Panc1 (cell line): Measurements from ENCODE around the gene C1orf159. TPM values are rescaled to one million over a fixed set of nuclear protein-coding genes. Genes with fewer than 3 reads are reported as not detected.

Source experiments
- ATAC-seq: fragments of 200-7000 bp; cut with Tn5 transposase; 2 replicates; pipeline ENCODE4 v1.9.1; 2020; ENCODE audit warnings: mild to moderate bottlenecking, moderate library complexity
- BruUV-seq: library from RNA; stranded (reverse); fragments of 400-500 nt; replicated peaks from 2 replicates; lab custom pipeline; 2021; lab: Mats Ljungman, UMichigan
- CTCF ChIA-PET: fragments of 300-600 bp; sonication (Branson Sonifier 250); formaldehyde crosslinking; loops from one replicate; lab custom pipeline; 2022; ENCODE audit warnings: antibody characterized with exemption; lab: Charles Lee
- POLR2A ChIA-PET: fragments of 300-600 bp; sonication (Branson Sonifier 250); formaldehyde crosslinking; loops from one replicate; lab custom pipeline; 2022; ENCODE audit warnings: antibody characterized with exemption; lab: Charles Lee
- DNase-seq: peaks from one replicate; pipeline ENCODE4 v3.0.0-alpha.2; 2010; ENCODE audit warnings: low read depth, low spot score
- H3K27ac ChIP-seq: 2 replicates; pipeline ENCODE4 v1.5.1; 2011; ENCODE audit warnings: mild to moderate bottlenecking, low read length, inconsistent platforms
- H3K27me3 ChIP-seq: fragments of 200-500 bp; sonication (Bioruptor generic); 2 replicates; pipeline ENCODE4 v1.6.0; 2014; ENCODE audit warnings: low read length, inconsistent platforms; ENCODE audit not compliant: control insufficient read depth, insufficient read depth
- H3K36me3 ChIP-seq: fragments of 200-500 bp; sonication (Bioruptor generic); 2 replicates; pipeline ENCODE4 v1.5.1; 2014; ENCODE audit warnings: inconsistent platforms, mild to moderate bottlenecking, low read length, moderate library complexity; ENCODE audit not compliant: control insufficient read depth, insufficient read depth
- H3K4me1 ChIP-seq: 2 replicates; pipeline ENCODE4 v1.5.1; 2011; ENCODE audit warnings: inconsistent platforms, mild to moderate bottlenecking, low read length, moderate library complexity; ENCODE audit not compliant: control insufficient read depth, insufficient read depth
- H3K4me3 ChIP-seq, 2 experiments: 2 replicates each; pipeline ENCODE4 v1.5.1; 2011 to 2012; ENCODE audit warnings: low read depth in 2 of 2, low read length in 2 of 2, mild to moderate bottlenecking in 2 of 2, inconsistent platforms in 1 of 2, moderate library complexity in 1 of 2
- H3K9me3 ChIP-seq: fragments of 200-500 bp; sonication (Bioruptor generic); 2 replicates; pipeline ENCODE4 v1.5.1; 2014; ENCODE audit warnings: low read depth, mild to moderate bottlenecking, inconsistent platforms, low read length, moderate library complexity; ENCODE audit not compliant: control insufficient read depth, insufficient read depth
- CTCF ChIP-seq: fragments of 450-650 bp; IDR thresholded peaks from 2 replicates; pipeline ENCODE4 v1.5.1; 2017; ENCODE audit warnings: mild to moderate bottlenecking
- POLR2AphosphoS5 ChIP-seq: IDR thresholded peaks from 2 replicates; pipeline ENCODE4 v1.6.1; 2012; ENCODE audit warnings: mild to moderate bottlenecking, low read depth, low read length, moderate library complexity
- REST ChIP-seq, 2 experiments: IDR thresholded peaks; 2 replicates each; pipeline ENCODE4 v1.6.1; 2011 to 2012; ENCODE audit warnings: low read depth in 2 of 2, control low read depth in 1 of 2, low read length in 1 of 2, mild to moderate bottlenecking in 1 of 2, moderate library complexity in 1 of 2; ENCODE audit not compliant: insufficient read depth in 1 of 2
- SIN3A ChIP-seq: IDR thresholded peaks from 2 replicates; pipeline ENCODE4 v1.6.1; 2012; ENCODE audit warnings: low read depth, mild to moderate bottlenecking, low read length, moderate library complexity, borderline replicate concordance; ENCODE audit not compliant: insufficient read depth
- TCF7L2 ChIP-seq: IDR thresholded peaks from 2 replicates; pipeline ENCODE4 v1.6.1; 2011; ENCODE audit warnings: mild to moderate bottlenecking, low read depth, low read length, inconsistent platforms
- in situ Hi-C: cut with HindIII; loops from 2 replicates; pipeline ENCODE4 v1.10.0; 2016; ENCODE audit warnings: low sequenced_read_pairs, low pct_unique_long_range_greater_than_20kb
- intact Hi-C: fragments of 100-400 bp; cut with micrococcal nuclease; formaldehyde crosslinking; loops from one replicate; pipeline ENCODE4 v1.10.0; 2022; ENCODE audit not compliant: unreplicated experiment
- total RNA-seq: library from RNA; stranded (reverse); gene quantifications from one replicate; pipeline ENCODE4 v1.2.1, GENCODE V29; 2021; ENCODE audit not compliant: unreplicated experiment

Gene C1orf159
- total RNA-seq, 1 experiment from 2014 or later = 28.8 TPM

GRCh38 chr1:1054099-1054700 lies 61.7 kb downstream of the C1orf159 start:
- ChIA-PET CTCF (no interaction called here), POLR2A (no interaction called here)
- Histone ChIP-seq H3K27me3 (no peaks in the 10 kb centered on the region), H3K9me3 (no peaks in the 10 kb centered on the region), H3K4me3 (no peak overlapping the region), H3K36me3 (no peaks in the 10 kb centered on the region; the same call in 1 of the 2 replicates), H3K4me1 (peaks cover 6% of the 10 kb centered on the region; the same call in 1 of the 2 replicates), H3K27ac (no peak overlapping the region)
- ATAC-seq (no peak), DNase-seq (no peak)
- TF ChIP-seq CTCF (no peak), REST (IDR thresholded peaks at IDR 0.05; ENCODE audit: insufficient read depth in 1 of 2, low read depth in 2 of 2, low read length in 1 of 2) (no peak), TCF7L2 (no peak), SIN3A (no peak), POLR2AphosphoS5 (no peak)
- in situ Hi-C loops (no loop called here), intact Hi-C loops (no loop called here)
- BruUV-seq = no TSS peak

- intact Hi-C loops = no loop called here
- no peak for ATAC-seq
- BruUV-seq = no TSS peak
- Histone ChIP-seq H3K9me3 (no peaks in the 10 kb centered on the region), H3K27me3 (no peaks in the 10 kb centered on the region), H3K27ac (no peak overlapping the region), H3K36me3 (no peaks in the 10 kb centered on the region; the same call in 1 of the 2 replicates), H3K4me3 (no peak overlapping the region), H3K4me1 (peaks cover 6% of the 10 kb centered on the region; the same call in 1 of the 2 replicates)
- TF ChIP-seq SIN3A = no peak
- no peak for TF ChIP-seq POLR2AphosphoS5
- TF ChIP-seq REST (IDR thresholded peaks at IDR 0.05; ENCODE audit: insufficient read depth in 1 of 2, low read depth in 2 of 2, low read length in 1 of 2) = no peak
- TF ChIP-seq CTCF = no peak
- TF ChIP-seq TCF7L2 = no peak
- in situ Hi-C loops = no loop called here
- no peak for DNase-seq
- ChIA-PET CTCF (no interaction called here), POLR2A (no interaction called here)
Observed at GRCh38 chr1:1053682-1054081, 62.2 kb downstream of the C1orf159 start.
